Endothelial cell (in vitro differentiated cells): ENCODE data around the gene KTI12. TPM values are rescaled to one million over a fixed set of nuclear protein-coding genes. Genes with fewer than 3 reads are reported as not detected.

Experiments
- DNase-seq: peaks from one replicate; pipeline ENCODE4 v3.0.0; 2021; ENCODE audit warnings: low spot score
- H3K27ac Mint-ChIP-seq: one replicate; pipeline ENCODE4 v1.8.0; 2021; ENCODE audit warnings: mixed read lengths, inconsistent platforms; ENCODE audit not compliant: unreplicated experiment
- H3K27me3 Mint-ChIP-seq: one replicate; pipeline ENCODE4 v1.8.0; 2021; ENCODE audit warnings: mild to moderate bottlenecking, moderate library complexity, mixed read lengths, inconsistent platforms; ENCODE audit not compliant: unreplicated experiment
- H3K36me3 Mint-ChIP-seq: one replicate; pipeline ENCODE4 v1.8.0; 2021; ENCODE audit warnings: mild to moderate bottlenecking, low read depth, mixed read lengths, inconsistent platforms; ENCODE audit not compliant: unreplicated experiment
- H3K4me1 Mint-ChIP-seq: one replicate; pipeline ENCODE4 v1.8.0; 2021; ENCODE audit warnings: mild to moderate bottlenecking, mixed read lengths, inconsistent platforms; ENCODE audit not compliant: unreplicated experiment
- H3K4me3 Mint-ChIP-seq: one replicate; pipeline ENCODE4 v1.8.0; 2021; ENCODE audit warnings: mild to moderate bottlenecking, mixed read lengths, inconsistent platforms; ENCODE audit not compliant: unreplicated experiment
- H3K9me3 Mint-ChIP-seq: one replicate; pipeline ENCODE4 v1.8.0; 2021; ENCODE audit warnings: mixed read lengths, inconsistent platforms; ENCODE audit not compliant: unreplicated experiment
- total RNA-seq: library from RNA; stranded (reverse); fragmentation: NEBNext Ultra II Directional; extraction: Animal tissue kit (Norgen Biotek cat#: 25700); gene quantifications from one replicate; pipeline ENCODE4 v1.2.1, GENCODE V29; 2021; ENCODE audit not compliant: unreplicated experiment
- TF ChIP-seq, protein P1 (sequence below): fragments of 200-600 bp; sonication (generic); IDR thresholded peaks from one replicate; pipeline ENCODE4 v1.5.0; 2021; ENCODE audit warnings: antibody characterized with exemption; ENCODE audit not compliant: unreplicated experiment

KTI12 gene
- total RNA-seq, 1 donor from 2014 or later, result 8.4 TPM

DNA sequence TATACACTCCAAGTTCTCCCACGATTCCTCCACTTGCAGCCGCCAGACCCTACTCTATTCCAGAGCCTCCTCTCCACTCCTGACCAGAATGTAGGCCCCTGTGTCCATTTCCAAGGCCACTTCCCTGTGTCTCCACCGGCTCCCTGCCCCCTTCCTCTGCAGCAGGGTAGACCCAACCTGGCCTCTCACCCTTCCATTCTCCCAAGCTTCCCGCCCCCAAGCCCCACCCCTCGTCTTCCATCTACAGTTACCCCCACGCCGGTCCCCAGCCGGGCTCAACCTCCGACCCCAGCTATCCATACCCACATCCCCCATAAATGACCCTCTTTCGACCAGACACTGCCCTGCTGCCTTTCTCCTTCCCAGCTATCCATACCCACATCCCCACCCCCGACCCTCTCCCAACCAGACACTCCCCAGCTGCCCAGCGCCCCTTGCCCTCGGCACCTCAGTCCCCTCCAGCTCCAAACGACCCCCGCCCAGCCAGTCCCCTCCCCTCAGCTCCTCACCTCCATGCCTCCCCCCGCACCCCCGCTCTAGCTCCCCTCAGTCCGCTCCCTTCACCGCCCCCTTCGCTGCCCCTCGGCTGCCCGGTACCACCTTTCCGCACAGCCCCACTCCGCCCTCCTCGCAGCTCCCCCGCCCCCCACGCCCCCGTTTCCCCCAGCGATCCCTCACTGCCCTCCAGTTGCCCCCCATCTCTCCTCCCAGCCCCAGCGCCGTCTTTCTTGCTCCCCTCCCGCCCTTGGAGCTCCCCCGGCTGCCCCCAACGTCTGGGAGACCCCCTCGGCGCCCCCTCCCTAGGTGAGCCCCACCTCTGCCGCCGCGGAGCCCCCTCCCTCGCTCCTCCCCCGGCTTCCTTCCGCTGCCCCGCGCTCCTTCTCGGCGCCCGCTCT lies 43.8 kb downstream of the KTI12 start:
- Mint-ChIP-seq H3K27ac (peak overlapping the region; percentile 42), H3K27me3 (peaks cover 19% of the 10 kb centered on the region), H3K36me3 (peaks cover 10% of the 10 kb centered on the region), H3K4me1 (peaks cover 15% of the 10 kb centered on the region), H3K4me3 (peak overlapping the region; percentile 91), H3K9me3 (no peaks in the 10 kb centered on the region)
- DNase-seq, result peak; percentile 7
- TF ChIP-seq, protein P1, sequence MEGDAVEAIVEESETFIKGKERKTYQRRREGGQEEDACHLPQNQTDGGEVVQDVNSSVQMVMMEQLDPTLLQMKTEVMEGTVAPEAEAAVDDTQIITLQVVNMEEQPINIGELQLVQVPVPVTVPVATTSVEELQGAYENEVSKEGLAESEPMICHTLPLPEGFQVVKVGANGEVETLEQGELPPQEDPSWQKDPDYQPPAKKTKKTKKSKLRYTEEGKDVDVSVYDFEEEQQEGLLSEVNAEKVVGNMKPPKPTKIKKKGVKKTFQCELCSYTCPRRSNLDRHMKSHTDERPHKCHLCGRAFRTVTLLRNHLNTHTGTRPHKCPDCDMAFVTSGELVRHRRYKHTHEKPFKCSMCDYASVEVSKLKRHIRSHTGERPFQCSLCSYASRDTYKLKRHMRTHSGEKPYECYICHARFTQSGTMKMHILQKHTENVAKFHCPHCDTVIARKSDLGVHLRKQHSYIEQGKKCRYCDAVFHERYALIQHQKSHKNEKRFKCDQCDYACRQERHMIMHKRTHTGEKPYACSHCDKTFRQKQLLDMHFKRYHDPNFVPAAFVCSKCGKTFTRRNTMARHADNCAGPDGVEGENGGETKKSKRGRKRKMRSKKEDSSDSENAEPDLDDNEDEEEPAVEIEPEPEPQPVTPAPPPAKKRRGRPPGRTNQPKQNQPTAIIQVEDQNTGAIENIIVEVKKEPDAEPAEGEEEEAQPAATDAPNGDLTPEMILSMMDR, result no peak

DNA sequence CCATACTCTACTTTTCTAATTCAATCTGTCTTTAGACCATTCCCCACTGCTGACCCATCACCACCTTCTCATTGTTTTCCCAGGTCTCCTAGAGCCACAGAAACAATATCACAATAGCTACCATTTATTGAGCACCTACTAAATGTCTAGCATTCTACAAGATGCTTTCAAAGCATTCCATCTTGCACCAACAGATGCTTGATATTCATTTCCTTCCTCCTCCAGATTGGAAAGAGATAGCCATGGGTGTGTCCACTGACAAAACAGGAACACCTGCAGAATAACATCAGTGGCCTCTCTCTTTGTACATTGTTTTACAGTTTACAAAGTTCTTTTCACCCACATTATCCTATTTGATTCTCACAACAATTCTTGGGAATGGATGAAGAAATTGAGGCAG lies 45.4 kb downstream of the KTI12 start:
- H3K4me1 Mint-ChIP-seq, result peaks cover 15% of the 10 kb centered on the region
- no peak for DNase-seq
- TF ChIP-seq, protein P1, result no peak
- peak overlapping the region; percentile 56 for H3K4me3 Mint-ChIP-seq
- peaks cover 17% of the 10 kb centered on the region for H3K27me3 Mint-ChIP-seq
- no peak overlapping the region for H3K27ac Mint-ChIP-seq
- no peaks in the 10 kb centered on the region for H3K9me3 Mint-ChIP-seq
- peaks cover 10% of the 10 kb centered on the region for H3K36me3 Mint-ChIP-seq

DNA sequence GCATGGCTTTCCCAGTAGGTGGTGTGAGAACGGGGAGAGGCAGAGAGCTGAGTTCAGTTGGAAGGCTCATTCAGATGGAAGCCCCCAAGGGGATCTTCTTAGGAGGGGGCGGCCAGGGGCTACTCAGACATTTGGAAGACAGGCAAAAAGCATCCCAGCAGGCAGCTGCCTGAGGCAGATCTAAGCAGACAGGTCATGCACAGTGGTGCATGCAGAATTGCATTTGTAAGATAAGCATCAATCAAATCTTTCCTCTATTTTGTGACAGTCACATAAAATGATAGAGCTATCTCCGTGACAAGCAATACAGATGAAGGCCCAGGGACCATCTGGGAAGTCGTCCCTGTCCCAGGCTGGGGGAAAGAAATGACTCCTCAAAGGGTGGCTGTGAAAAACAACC lies 46.9 kb downstream of the KTI12 start:
- H3K4me1 Mint-ChIP-seq, result peaks cover 15% of the 10 kb centered on the region
- H3K4me3 Mint-ChIP-seq, result no peak overlapping the region
- TF ChIP-seq, protein P1, result no peak
- H3K36me3 Mint-ChIP-seq, result peaks cover 10% of the 10 kb centered on the region
- no peak for DNase-seq
- peaks cover 11% of the 10 kb centered on the region for H3K27me3 Mint-ChIP-seq
- no peak overlapping the region for H3K27ac Mint-ChIP-seq
- H3K9me3 Mint-ChIP-seq, result no peaks in the 10 kb centered on the region

DNA sequence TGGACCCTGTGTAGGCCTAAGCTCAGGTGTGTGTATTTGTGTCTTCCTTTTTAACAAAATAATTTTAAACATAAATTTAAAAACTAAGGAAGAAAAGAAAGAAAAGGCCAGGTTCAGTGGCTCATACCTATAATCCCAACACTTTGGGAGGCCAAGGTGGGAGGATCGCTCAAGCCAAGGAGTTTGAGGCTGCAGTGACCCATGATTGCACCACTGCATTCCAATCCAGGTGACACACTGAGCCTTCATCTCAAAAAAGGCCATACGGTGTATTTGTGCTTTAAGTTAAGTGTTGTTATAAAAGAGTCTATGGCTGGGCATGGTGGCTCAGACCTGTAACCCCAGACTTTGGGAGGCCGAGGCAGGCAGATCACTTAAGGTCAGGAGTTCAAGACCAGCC lies 51.4 kb downstream of the KTI12 start:
- Mint-ChIP-seq H3K4me3 (no peak overlapping the region), H3K36me3 (peaks cover 1% of the 10 kb centered on the region), H3K27ac (no peak overlapping the region), H3K27me3 (no peaks in the 10 kb centered on the region), H3K4me1 (no peaks in the 10 kb centered on the region), H3K9me3 (no peaks in the 10 kb centered on the region)
- no peak for DNase-seq
- TF ChIP-seq, protein P1, result no peak

Other genes with a start within 250 kb of the KTI12 start
- 135 TPM for gene NRDC, start 155.1 kb downstream of the KTI12 start, total RNA-seq
- 15.1 TPM for gene RAB3B, start 43.1 kb downstream of the KTI12 start, total RNA-seq
- 49.9 TPM for gene TXNDC12, start 21.4 kb upstream of the KTI12 start, total RNA-seq
- 42.0 TPM for gene BTF3L4, start 22.5 kb upstream of the KTI12 start, total RNA-seq
- gene ZFYVE9, start 108.3 kb upstream of the KTI12 start, total RNA-seq, result 19.5 TPM